HL-60 (cell line): Measurements from ENCODE around the gene MAFB.
A peak's percentile ranks its signal among the peaks of the same experiment; 100 is the strongest.

Experiments used
- DNase-seq, 2 experiments: peaks; one replicate each; pipeline ENCODE4 v3.0.0-alpha.2; 2010 to 2020; ENCODE audit warnings: low read depth in 1 of 2, low spot score in 1 of 2
- H3K27ac ChIP-seq: fragments of 250-450 bp; sonication (Bioruptor Pico); replicated peaks from 2 replicates; pipeline ENCODE4 v1.5.1; 2020; ENCODE audit warnings: mild to moderate bottlenecking, moderate library complexity
- H3K27me3 ChIP-seq: fragments of 250-450 bp; sonication (Bioruptor Pico); 2 replicates; pipeline ENCODE4 v1.5.1; 2021; ENCODE audit warnings: mild to moderate bottlenecking, moderate library complexity; ENCODE audit not compliant: insufficient read depth, poor library complexity, severe bottlenecking
- H3K4me3 ChIP-seq: replicated peaks from 2 replicates; pipeline ENCODE4 v1.5.1; 2011; ENCODE audit warnings: mild to moderate bottlenecking, control low read depth, low read length; ENCODE audit not compliant: insufficient read depth
- GABPA ChIP-seq: IDR thresholded peaks from 2 replicates; pipeline ENCODE4 v1.6.1; 2012; ENCODE audit warnings: low read depth
- POLR2AphosphoS5 ChIP-seq: IDR thresholded peaks from 2 replicates; pipeline ENCODE4 v1.6.1; 2012; ENCODE audit warnings: low read depth
- SPI1 ChIP-seq: IDR thresholded peaks from 2 replicates; pipeline ENCODE4 v1.6.1; 2012; ENCODE audit warnings: low read depth, mild to moderate bottlenecking, borderline replicate concordance
- TF ChIP-seq, protein P1 (sequence below): IDR thresholded peaks from one replicate; pipeline ENCODE4 v1.5.1; 2011; ENCODE audit warnings: low read length, control low read depth, inconsistent platforms; ENCODE audit not compliant: insufficient read depth
- TF ChIP-seq, protein P2 (sequence below): IDR thresholded peaks from 2 replicates; pipeline ENCODE4 v1.6.1; 2012; ENCODE audit warnings: low read depth; ENCODE audit not compliant: insufficient replicate concordance

Gene MAFB

DNA sequence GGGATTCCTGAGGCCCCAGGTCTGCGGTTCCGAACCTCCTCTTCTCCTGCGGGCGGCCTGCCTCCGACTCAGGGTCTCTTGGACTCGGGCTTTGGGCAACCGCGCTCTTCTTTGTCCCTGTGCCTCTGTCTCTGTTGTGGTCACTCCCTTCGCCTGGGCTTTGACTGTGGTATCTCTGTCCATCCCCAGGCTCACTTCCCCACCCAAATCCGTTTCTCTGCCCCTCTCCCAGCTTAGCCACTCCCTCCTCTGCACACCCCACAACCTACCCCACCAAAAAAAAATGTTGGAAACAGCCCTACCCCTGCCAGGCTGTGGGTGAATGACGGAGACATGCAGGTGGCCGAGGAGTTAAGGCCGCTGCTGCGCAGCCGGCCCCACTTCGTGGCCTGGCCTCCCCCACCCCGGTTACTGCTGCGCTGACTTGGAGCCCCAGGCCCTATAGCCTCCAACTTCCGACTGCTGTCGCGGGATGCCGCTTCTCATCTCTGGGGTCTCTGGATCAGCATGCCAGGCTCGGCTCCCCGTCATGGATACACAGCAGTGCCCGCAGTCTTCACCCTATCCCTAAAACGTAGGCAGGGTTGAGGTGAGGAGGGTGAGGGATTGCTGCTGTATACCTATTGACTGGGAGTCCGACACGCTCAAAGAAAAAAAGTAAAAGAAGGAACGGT, 2.7 kb upstream of the MAFB start:
- no peak for DNase-seq
- Histone ChIP-seq H3K27me3 (peaks cover 75% of the 10 kb centered on the region), H3K4me3 (no peak overlapping the region), H3K27ac (no peak overlapping the region)
- TF ChIP-seq, protein P1, sequence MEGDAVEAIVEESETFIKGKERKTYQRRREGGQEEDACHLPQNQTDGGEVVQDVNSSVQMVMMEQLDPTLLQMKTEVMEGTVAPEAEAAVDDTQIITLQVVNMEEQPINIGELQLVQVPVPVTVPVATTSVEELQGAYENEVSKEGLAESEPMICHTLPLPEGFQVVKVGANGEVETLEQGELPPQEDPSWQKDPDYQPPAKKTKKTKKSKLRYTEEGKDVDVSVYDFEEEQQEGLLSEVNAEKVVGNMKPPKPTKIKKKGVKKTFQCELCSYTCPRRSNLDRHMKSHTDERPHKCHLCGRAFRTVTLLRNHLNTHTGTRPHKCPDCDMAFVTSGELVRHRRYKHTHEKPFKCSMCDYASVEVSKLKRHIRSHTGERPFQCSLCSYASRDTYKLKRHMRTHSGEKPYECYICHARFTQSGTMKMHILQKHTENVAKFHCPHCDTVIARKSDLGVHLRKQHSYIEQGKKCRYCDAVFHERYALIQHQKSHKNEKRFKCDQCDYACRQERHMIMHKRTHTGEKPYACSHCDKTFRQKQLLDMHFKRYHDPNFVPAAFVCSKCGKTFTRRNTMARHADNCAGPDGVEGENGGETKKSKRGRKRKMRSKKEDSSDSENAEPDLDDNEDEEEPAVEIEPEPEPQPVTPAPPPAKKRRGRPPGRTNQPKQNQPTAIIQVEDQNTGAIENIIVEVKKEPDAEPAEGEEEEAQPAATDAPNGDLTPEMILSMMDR: no peak
- TF ChIP-seq, protein P2, sequence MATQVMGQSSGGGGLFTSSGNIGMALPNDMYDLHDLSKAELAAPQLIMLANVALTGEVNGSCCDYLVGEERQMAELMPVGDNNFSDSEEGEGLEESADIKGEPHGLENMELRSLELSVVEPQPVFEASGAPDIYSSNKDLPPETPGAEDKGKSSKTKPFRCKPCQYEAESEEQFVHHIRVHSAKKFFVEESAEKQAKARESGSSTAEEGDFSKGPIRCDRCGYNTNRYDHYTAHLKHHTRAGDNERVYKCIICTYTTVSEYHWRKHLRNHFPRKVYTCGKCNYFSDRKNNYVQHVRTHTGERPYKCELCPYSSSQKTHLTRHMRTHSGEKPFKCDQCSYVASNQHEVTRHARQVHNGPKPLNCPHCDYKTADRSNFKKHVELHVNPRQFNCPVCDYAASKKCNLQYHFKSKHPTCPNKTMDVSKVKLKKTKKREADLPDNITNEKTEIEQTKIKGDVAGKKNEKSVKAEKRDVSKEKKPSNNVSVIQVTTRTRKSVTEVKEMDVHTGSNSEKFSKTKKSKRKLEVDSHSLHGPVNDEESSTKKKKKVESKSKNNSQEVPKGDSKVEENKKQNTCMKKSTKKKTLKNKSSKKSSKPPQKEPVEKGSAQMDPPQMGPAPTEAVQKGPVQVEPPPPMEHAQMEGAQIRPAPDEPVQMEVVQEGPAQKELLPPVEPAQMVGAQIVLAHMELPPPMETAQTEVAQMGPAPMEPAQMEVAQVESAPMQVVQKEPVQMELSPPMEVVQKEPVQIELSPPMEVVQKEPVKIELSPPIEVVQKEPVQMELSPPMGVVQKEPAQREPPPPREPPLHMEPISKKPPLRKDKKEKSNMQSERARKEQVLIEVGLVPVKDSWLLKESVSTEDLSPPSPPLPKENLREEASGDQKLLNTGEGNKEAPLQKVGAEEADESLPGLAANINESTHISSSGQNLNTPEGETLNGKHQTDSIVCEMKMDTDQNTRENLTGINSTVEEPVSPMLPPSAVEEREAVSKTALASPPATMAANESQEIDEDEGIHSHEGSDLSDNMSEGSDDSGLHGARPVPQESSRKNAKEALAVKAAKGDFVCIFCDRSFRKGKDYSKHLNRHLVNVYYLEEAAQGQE: no peak
- TF ChIP-seq SPI1: no peak
- TF ChIP-seq POLR2AphosphoS5: no peak
- no peak for TF ChIP-seq GABPA

DNA sequence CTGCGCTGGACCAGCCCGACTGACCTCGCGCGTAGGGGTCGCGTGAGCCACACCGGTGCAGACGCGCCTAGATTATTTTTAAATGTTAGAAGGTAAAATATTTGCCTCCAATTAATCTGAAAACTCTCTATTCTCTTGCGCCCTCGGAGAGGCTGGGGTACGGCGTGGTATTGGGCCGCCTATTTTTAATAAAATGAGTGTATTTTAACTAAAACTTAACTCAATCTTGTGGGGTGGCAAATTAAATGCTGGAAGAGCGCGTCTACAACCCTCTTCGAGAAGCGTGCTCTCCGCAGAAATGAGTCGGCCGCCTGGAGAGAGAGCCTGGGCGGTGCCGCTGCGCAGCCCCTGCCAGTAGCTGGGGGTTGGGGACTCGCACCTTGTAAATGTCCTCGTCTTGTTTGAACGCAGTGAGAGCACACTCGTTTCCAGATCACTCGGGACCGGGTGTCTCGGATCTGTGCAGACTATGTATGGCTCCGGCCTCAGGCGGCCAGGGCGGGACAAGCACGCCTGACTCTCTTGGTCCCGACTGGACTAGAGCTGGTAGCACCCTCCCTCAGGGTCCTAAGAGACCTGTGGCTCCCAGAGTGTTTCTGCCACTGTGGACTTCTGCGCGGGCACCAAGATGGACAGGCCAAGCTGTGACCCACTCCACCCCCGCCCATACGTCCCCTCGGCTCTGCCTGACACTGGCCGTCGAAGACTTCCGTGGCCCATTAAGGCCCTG, 2.0 kb upstream of the MAFB start:
- DNase-seq: no peak
- Histone ChIP-seq H3K4me3 (no peak overlapping the region), H3K27ac (no peak overlapping the region), H3K27me3 (peaks cover 76% of the 10 kb centered on the region)
- TF ChIP-seq, protein P1: no peak
- no peak for TF ChIP-seq POLR2AphosphoS5
- TF ChIP-seq GABPA: no peak
- TF ChIP-seq, protein P2: no peak
- TF ChIP-seq SPI1: no peak

DNA sequence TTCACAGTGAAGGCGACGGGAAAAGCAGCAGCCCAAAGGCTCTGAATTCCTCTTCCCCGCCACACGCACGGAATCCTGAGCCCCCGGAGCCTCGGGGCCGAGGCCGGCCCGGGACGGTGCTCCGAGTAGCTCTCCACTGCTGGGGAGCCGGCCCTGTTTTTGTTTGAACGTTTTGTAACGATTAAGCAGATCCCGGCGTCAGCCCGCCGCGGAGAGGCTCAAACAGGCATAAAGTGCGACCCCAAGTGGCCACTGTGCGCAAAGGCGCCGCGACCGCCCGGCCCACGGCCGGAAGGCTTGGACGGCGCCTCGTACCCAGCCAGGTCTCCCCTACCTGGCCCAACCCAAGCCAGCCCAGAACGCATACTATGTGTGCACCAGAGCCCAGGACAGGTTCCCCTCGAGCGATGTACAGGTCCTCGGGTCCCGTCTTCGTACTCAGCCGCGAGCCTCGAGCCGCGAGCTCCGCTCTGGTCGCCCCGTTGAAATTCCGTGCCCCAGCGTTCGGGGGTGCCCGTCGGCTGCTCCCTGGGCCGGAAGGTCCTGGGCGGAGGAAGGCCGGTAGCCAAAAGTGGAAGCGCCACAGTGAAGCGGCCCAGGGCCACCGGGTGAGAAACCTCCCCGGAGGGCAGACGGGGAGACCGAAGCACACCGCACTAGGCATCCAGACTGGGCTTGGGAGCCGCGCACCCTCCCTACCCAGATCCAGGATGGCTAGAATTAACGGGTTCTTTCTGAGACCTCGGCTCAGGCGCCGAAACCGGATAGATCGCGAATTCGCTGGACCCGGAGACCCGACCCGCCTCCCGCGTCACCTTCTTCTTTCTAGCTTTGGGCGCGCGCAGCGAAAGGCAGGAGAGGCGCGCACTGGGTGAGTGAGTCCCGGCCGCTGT, 1.2 kb upstream of the MAFB start:
- peaks cover 82% of the 10 kb centered on the region for H3K27me3 ChIP-seq
- H3K4me3 ChIP-seq: peak overlapping the region; percentile 42
- TF ChIP-seq, protein P1: peak; percentile 84
- TF ChIP-seq GABPA: no peak
- peak; percentile 58 to 77 for DNase-seq
- H3K27ac ChIP-seq: no peak overlapping the region; the same call in 1 of the 2 replicates
